NCI-H2107 treated with DMSO at 0.1 percent for 48 hours (cell line): Measurements from ENCODE around the gene GRK7.
A peak's percentile ranks its signal among the peaks of the same experiment; 100 is the strongest.
"Not testable (repeated sequence)": the region's sequence is repeated elsewhere in the genome, so short reads cannot be mapped to it uniquely, and the experiment has no call there.

Experiments used
- DNase-seq: peaks from one replicate; lab custom pipeline; 2025; ENCODE audit not compliant: unreplicated experiment; lab: John Stamatoyannopoulos, UW

Gene GRK7

DNA sequence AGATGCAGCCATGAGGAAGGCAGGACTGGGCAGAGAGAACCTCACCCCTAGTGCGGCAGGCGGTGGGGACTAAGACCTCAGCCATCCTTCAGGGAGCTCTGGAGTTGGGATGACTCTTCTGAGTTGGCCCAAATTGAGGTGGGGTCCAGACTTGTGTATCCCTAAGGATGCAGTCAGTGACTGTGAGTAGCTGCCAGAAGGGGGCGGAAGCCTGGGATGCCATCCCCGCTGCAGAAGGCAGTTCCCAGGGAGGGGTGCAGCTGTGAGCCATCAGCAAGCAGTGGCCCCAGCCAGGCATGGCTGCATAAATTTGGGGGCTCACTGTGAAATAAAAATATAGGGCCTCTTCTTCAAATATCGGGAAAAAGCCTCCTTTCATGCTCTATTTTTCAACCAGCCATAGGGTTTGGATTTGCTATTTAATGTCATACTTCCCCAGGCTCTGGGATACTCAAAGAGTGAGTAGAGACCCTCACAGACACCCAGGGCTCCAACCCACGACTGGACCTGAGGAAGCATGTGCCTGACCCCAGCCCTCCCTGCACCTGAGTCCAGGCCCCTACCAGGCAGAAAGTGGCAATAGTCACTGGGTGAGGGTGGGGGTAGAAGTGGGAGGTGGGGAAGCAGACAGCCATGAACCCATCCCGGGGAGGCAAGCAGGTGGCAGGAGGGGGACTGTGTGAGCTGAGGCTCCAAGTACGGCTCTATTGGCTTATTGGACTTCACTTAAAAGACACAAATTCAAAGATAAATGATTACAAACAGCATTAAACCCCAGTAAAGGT is 30.5 kb downstream of the GRK7 start:
- DNase-seq, result no peak

DNA sequence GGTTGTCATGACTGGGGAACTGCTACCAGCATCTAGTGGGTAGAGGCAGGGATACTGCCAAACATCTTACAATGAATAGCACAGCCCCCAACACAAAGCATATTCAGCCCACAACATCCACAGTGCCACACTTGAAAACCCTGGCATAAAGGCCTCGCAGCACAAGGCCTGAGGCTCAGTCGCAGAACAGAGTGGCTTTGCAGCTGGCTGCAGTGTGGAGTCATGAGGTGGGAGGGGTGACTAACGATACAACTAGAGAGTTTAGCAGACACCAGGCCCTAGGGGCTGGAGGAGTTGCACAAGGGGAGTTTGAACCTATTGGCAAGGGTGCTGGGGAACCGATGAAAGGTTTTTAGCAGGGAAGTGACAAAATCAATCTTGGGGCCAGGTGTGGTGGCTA is 32.1 kb downstream of the GRK7 start:
- DNase-seq, result no peak

DNA sequence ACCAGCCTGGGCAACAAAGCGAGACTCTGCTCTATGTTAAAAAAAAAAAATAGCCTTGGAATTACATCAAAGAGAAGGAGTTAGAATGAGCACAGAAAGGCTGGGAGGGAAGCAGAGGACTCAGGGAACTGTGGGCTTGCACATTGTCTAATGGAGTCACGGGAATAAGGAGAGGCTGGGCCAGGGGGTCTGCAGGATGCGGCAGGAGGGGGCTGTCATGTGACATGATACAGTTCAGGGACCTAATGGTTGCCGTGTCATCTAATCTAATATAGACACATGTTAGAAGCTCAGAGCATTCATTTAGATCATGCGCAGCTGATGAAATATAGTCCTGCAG is 32.5 kb downstream of the GRK7 start:
- no peak for DNase-seq

GRCh38 chr3:141796081-141796888 is 33.1 kb downstream of the GRK7 start:
- DNase-seq, result peak; percentile 16

GRCh38 chr3:141796889-141797781 is 33.9 kb downstream of the GRK7 start:
- DNase-seq, result no peak

GRCh38 chr3:141797819-141798447 is 34.7 kb downstream of the GRK7 start:
- DNase-seq, result no peak

GRCh38 chr3:141798448-141798845 is 35.2 kb downstream of the GRK7 start:
- DNase-seq, result no peak

DNA sequence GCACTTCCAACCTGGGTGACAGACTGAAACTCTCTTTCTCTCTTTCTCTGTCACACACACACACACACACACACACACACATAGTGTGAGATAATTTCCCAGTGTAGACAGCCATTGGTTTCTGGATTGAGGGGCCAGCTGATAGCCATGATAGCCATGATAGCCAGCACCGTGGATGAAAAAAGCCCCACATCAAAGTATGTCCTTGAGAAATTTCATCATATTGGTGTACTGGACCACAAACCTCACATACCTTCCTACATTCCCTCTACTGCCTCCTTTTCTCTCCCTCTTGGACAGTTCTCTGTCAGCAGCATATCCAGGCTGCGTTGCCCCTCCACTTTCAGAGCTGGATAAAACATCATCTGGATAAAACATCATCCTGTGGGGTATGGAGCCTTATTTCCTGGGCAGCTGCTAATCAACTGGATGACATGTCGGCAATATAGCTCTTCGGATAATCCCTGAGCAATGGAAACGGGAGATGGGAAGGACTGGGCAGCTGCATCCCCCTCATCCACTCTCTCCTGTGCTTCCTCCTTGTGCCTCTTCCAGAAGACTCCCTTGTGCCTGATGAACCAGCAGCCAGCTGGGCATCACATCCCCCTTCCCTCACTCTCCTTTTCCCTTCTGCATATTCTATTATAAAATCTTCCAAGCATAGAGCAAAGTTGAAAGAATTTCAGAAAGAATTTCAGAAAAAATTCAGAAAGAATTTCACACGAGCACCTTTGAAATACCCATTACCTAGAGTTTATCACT is 39.3 kb downstream of the GRK7 start:
- DNase-seq, result no peak

GRCh38 chr3:141803538-141803937 is 40.3 kb downstream of the GRK7 start:
- DNase-seq, result not testable (repeated sequence)

DNA sequence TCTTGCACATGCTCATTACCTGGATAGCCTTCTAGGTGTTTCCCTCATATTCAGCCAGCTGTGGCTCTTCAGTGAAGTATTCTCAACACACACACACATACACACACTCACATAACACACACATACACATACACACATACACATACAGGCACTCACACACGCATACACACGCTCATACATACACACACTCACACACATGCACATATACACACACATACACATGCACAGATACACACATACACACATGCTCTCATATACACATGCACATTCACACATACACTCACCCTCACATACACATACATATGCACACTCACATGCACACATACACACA is 41.2 kb downstream of the GRK7 start:
- DNase-seq, result no peak

- no peak for DNase-seq
Observed at GRCh38 chr3:141804778-141805639, 41.8 kb downstream of the GRK7 start.

GRCh38 chr3:141807277-141808033 is 44.2 kb downstream of the GRK7 start:
- no peak for DNase-seq

- DNase-seq, result no peak
Observed at GRCh38 chr3:141808586-141808985, 45.4 kb downstream of the GRK7 start.

DNA sequence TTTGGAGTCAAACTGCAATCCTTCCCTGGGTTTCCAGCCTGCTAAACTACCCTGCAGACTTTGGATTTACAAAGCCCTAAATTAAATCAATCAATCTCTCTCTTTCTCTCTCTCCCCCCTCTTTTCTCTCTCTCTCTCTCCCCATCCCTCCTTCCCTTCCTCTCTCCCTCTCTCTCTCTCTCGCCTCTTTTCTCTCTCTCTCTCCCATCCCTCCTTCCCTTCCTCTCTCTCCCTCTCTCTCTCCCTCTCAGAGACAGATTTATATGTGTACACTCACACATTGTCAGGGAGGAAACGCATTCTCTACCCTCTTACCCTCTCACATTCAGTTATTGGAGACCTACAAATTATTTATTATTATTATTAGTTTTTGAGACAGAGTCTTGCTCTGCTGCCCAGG is 47.0 kb downstream of the GRK7 start:
- no peak for DNase-seq

GRCh38 chr3:141811348-141811747 is 48.1 kb downstream of the GRK7 start:
- no peak for DNase-seq

GRCh38 chr3:141812084-141812483 is 48.9 kb downstream of the GRK7 start:
- DNase-seq, result peak; percentile 77

GRCh38 chr3:141812586-141812985 is 49.4 kb downstream of the GRK7 start:
- peak; percentile 9 for DNase-seq
